K562 (cell line): Measurements from ENCODE around the gene GABARAP. TPM values are rescaled to one million over a fixed set of nuclear protein-coding genes. Genes with fewer than 3 reads are reported as not detected.

Source experiments
- ATAC-seq: fragments of 200-7000 bp; cut with Tn5 transposase; 3 replicates; pipeline ENCODE4 v1.9.1; 2020; ENCODE audit warnings: moderate library complexity
- BruUV-seq: library from RNA; stranded (reverse); fragments of 400-500 nt; replicated peaks from 2 replicates; lab custom pipeline; 2021; lab: Mats Ljungman, UMichigan
- CTCF ChIA-PET: fragments of 300-600 bp; formaldehyde crosslinking; extraction: SDS; loops from one replicate; lab custom pipeline; 2021; ENCODE audit warnings: low intra/inter-chr PET ratio; lab: Yijun Ruan, JAX
- POLR2A ChIA-PET: fragments of 300-600, 350-650 bp; sonication (Branson Sonifier 250); formaldehyde crosslinking; extraction: SDS; loops from one replicate; lab custom pipeline; 2021; ENCODE audit warnings: antibody characterized with exemption, inconsistent platforms; lab: Yijun Ruan, JAX
- DNase-seq, 4 experiments: peaks; one replicate each; pipeline versions ENCODE4 v3.0.0 to v3.0.0-alpha.2; 2011 to 2018; ENCODE audit warnings: low spot score in 3 of 4, mixed read lengths in 3 of 4; ENCODE audit errors: extremely low read depth in 1 of 4
- FAIRE-seq: peaks from 2 replicates; lab custom pipeline; 2011; peaks lifted over from hg19 to GRCh38; lab: Jason Lieb, UNC
- H2AFZ ChIP-seq: 2 replicates; pipeline ENCODE4 v1.6.0; 2011; ENCODE audit warnings: low read depth, low read length, control low read depth, inconsistent platforms
- H3K27ac ChIP-seq: fragments of 200-600 bp; 3 replicates; pipeline ENCODE4 v1.8.0; 2011; ENCODE audit warnings: low read depth, mild to moderate bottlenecking, control low read depth, inconsistent platforms, low read length, moderate library complexity, mixed read lengths; ENCODE audit errors: extremely low read depth
- H3K27me3 ChIP-seq, 2 experiments: fragments of 300-600 bp in 1 of 2; 2 replicates in 1 of 2; 3 replicates in 1 of 2; pipeline versions ENCODE4 v1.6.0 to v1.8.0; 2011; ENCODE audit warnings: inconsistent platforms in 2 of 2, low read length in 2 of 2, mild to moderate bottlenecking in 1 of 2, mixed read lengths in 1 of 2, moderate library complexity in 1 of 2; ENCODE audit not compliant: control insufficient read depth in 2 of 2, insufficient read depth in 2 of 2
- H3K36me3 ChIP-seq: fragments of 300-600 bp; 3 replicates; pipeline ENCODE4 v1.8.0; 2011; ENCODE audit warnings: mild to moderate bottlenecking, low read length, inconsistent platforms; ENCODE audit not compliant: control insufficient read depth, insufficient read depth
- H3K4me1 ChIP-seq, 2 experiments: fragments of 200-600 bp in 1 of 2; replicated peaks in 1 of 2; 2 replicates in 1 of 2; 3 replicates in 1 of 2; pipeline versions ENCODE4 v1.5.1 to v1.8.0; 2011; ENCODE audit warnings: inconsistent platforms in 2 of 2, low read length in 2 of 2, mild to moderate bottlenecking in 1 of 2, mixed read lengths in 1 of 2, moderate library complexity in 1 of 2; ENCODE audit not compliant: control insufficient read depth in 2 of 2, insufficient read depth in 2 of 2
- H3K4me2 ChIP-seq: 2 replicates; pipeline ENCODE4 v1.6.1; 2011; ENCODE audit warnings: low read length, control low read depth, inconsistent platforms, mixed read lengths; ENCODE audit not compliant: insufficient read depth
- H3K4me3 ChIP-seq: fragments of 200-600 bp; sonication (generic), shearing (Covaris generic); 2 replicates; pipeline ENCODE4 v1.5.1; 2016; ENCODE audit warnings: control low read depth, inconsistent platforms
- H3K79me2 ChIP-seq: fragments of 200-600 bp; 3 replicates; pipeline ENCODE4 v1.8.0; 2011; ENCODE audit warnings: low read length, inconsistent platforms; ENCODE audit not compliant: control insufficient read depth, insufficient read depth
- H3K9ac ChIP-seq, 2 experiments: 2 replicates each; pipeline versions ENCODE4 v1.6.0 to v1.6.1; 2011; ENCODE audit warnings: low read depth in 2 of 2, low read length in 2 of 2, control low read depth in 1 of 2, inconsistent platforms in 1 of 2, mild to moderate bottlenecking in 1 of 2, mixed read lengths in 1 of 2; ENCODE audit not compliant: insufficient read depth in 1 of 2
- H3K9me1 ChIP-seq: one replicate; pipeline ENCODE4 v1.6.0; 2011; ENCODE audit warnings: inconsistent platforms, mild to moderate bottlenecking, low read length, moderate library complexity; ENCODE audit not compliant: control insufficient read depth, insufficient read depth
- H3K9me3 ChIP-seq: replicated peaks from 2 replicates; pipeline ENCODE4 v1.5.1; 2011; ENCODE audit warnings: low read depth, low read length, inconsistent platforms; ENCODE audit not compliant: control insufficient read depth, insufficient read depth
- H4K20me1 ChIP-seq: replicated peaks from 2 replicates; pipeline ENCODE4 v1.6.1; 2011; ENCODE audit warnings: low read length, inconsistent platforms, mixed read lengths; ENCODE audit not compliant: control insufficient read depth, insufficient read depth
- BRD9 ChIP-seq: fragments of 450-650 bp; IDR thresholded peaks from 2 replicates; pipeline ENCODE4 v1.6.1; 2018; ENCODE audit warnings: low read depth; ENCODE audit not compliant: partially characterized antibody
- BRF1 ChIP-seq: IDR thresholded peaks from 3 replicates; pipeline ENCODE4 v1.6.1; 2011; ENCODE audit warnings: borderline replicate concordance, mild to moderate bottlenecking; ENCODE audit not compliant: insufficient read length; ENCODE audit errors: extremely low read depth
- CXXC5 ChIP-seq: fragments of 250-450 bp; sonication (Bioruptor Pico); IDR thresholded peaks from 2 replicates; pipeline ENCODE4 v1.8.0; 2022; ENCODE audit warnings: inconsistent platforms, mild to moderate bottlenecking, moderate library complexity
- DACH1 ChIP-seq: fragments of 450-650 bp; IDR thresholded peaks from 2 replicates; pipeline ENCODE4 v1.6.1; 2018; ENCODE audit not compliant: partially characterized antibody
- NCOA6 ChIP-seq: fragments of 450-650 bp; IDR thresholded peaks from 2 replicates; pipeline ENCODE4 v1.6.1; 2017; ENCODE audit warnings: mild to moderate bottlenecking
- NFRKB ChIP-seq: fragments of 450-650 bp; IDR thresholded peaks from 2 replicates; pipeline ENCODE4 v1.6.1; 2016; ENCODE audit warnings: low read depth
- NR2C1 ChIP-seq, 2 experiments: fragments of 450-650 bp; IDR thresholded peaks; 2 replicates each; pipeline ENCODE4 v1.6.1; 2017; ENCODE audit warnings: mild to moderate bottlenecking in 2 of 2, antibody characterized with exemption in 1 of 2, inconsistent platforms in 1 of 2, missing compliant biosample characterization in 1 of 2, missing genetic modification characterization in 1 of 2
- NR4A1 ChIP-seq, 2 experiments: fragments of 250-450 bp in 1 of 2; fragments of 450-650 bp in 1 of 2; sonication (Bioruptor Pico) in 1 of 2; IDR thresholded peaks; 2 replicates each; pipeline versions ENCODE4 v1.4.0 to v1.6.1; 2016 to 2020; ENCODE audit warnings: mild to moderate bottlenecking in 2 of 2, missing compliant biosample characterization in 1 of 2, missing genetic modification characterization in 1 of 2, moderate library complexity in 1 of 2
- PYGO2 ChIP-seq: fragments of 450-650 bp; IDR thresholded peaks from 2 replicates; pipeline ENCODE4 v1.6.1; 2016; ENCODE audit warnings: mild to moderate bottlenecking, missing genetic modification characterization, moderate library complexity, missing compliant biosample characterization
- RBM25 ChIP-seq: fragments of 200-400 bp; formaldehyde crosslinking; IDR thresholded peaks from 2 replicates; pipeline ENCODE4 v1.6.1; 2018; ENCODE audit warnings: low read length, low read depth, moderate library complexity; ENCODE audit not compliant: severe bottlenecking
- TAL1 ChIP-seq: fragments of 450-650 bp; IDR thresholded peaks from 2 replicates; pipeline ENCODE4 v1.6.1; 2016; ENCODE audit warnings: mild to moderate bottlenecking
- ZNF175 ChIP-seq: fragments of 200-800 bp; sonication (Bioruptor generic); IDR thresholded peaks from 2 replicates; pipeline ENCODE4 v1.6.1; 2016; ENCODE audit warnings: low read depth, mild to moderate bottlenecking, missing genetic modification characterization, missing compliant biosample characterization
- ZNF586 ChIP-seq: fragments of 450-650 bp; formaldehyde crosslinking; conservative IDR thresholded peaks from 2 replicates; pipeline ENCODE4 v1.4.0; 2020; ENCODE audit warnings: mild to moderate bottlenecking, moderate library complexity
- ZNF717 ChIP-seq: fragments of 250-450 bp; sonication (Bioruptor Pico); IDR thresholded peaks from 2 replicates; pipeline ENCODE4 v1.5.0; 2021
- WGBS: fragments of 100-300 bp; shearing (Covaris generic); methylation state at CpG from one replicate; pipeline ENCODE4 v1.1.6; 2016; ENCODE audit warnings: low coverage, mixed read lengths; ENCODE audit not compliant: insufficient coverage; ENCODE audit errors: missing lambda C conversion rate; 5-methylcytosine and 5-hydroxymethylcytosine counted together
- in situ Hi-C: fragments of 300-500 bp; cut with MboI; formaldehyde crosslinking; loops from 4 replicates; pipeline ENCODE4 v1.15.0; 2018; ENCODE audit warnings: inconsistent platforms, mixed read lengths
- intact Hi-C: fragments of 100-400 bp; cut with micrococcal nuclease; formaldehyde crosslinking; loops from 2 replicates; pipeline ENCODE4 v1.14.2; 2022
- polyA plus RNA-seq, 8 experiments: library from polyadenylated mRNA; depleted of rRNA in 4 of 8; stranded (reverse) in 5 of 8; unstranded in 3 of 8; fragments of >200 nt; fragmentation: Nextera tagmentation in 2 of 8; fragmentation: Illumina TruSeq in 1 of 8; extraction: Ambion mirVana in 2 of 8; extraction: Trizol in 1 of 8; gene quantifications; 2 replicates each; pipeline versions ENCODE4 v1.2.1 to v1.2.3, GENCODE V29; 2011 to 2014; ENCODE audit warnings: inconsistent platforms in 1 of 8, missing spikeins in 1 of 8
- total RNA-seq, 7 experiments: library from RNA; depleted of rRNA in 6 of 7; stranded (reverse); fragments of >200 nt in 6 of 7; fragmentation: Illumina TruSeq in 2 of 7; extraction: Trizol in 2 of 7; gene quantifications; 2 replicates each; pipeline versions ENCODE4 v1.2.1 to v1.2.3, GENCODE V29; 2011 to 2021; ENCODE audit warnings: low replicate concordance in 1 of 7

The GABARAP gene
- total and polyA plus RNA-seq, 9 of the 15 experiments (the other 6 are each of a cell fraction or from before 2014, with no cell fraction given) = 47.5 to 373 (median 152) TPM

DNA sequence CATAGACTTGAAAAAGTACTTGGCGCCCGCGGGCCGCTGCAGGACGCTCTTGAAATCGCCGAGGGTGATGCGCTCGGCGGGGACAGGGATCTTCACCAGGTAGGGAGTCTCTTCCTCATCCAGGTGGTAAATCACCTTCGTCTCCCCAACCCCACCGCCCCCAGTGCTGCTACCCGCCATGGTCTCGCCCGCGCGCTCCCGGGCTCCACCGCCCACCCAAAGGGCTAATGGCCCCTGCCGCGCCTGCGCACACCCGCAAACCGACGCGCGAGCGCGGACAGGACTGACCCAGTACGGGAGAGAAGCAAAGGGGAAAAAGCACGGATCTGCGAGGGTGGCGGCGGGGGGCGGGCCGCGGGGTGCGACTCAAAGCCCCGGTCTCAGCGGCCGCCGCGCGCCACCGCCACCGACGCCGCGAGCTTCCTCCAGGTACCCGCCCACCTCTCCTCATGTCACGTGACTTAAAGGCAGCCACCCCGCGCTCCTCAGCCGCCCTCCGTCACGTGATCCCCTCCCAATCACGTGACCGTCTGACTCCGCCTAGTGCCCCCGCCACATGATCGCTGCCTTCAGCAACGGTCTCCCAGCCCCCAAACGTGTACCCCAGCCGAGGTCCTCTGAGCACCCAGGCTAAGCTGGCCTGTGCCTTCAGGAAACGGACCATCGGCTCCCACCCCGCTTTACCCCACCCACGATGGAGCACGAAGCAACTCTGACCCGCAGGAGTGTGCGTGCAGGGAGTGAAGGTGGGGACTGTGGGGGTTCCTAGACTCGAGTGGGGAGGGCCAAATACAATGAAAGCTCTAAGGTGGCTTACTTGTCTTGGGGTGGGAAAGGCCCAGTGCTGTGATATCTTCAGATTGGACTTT is 7.9 kb downstream of the GABARAP start, which contains the start of gene DVL2 (continued):
- TF ChIP-seq TAL1 = no peak
- no peak for TF ChIP-seq BRF1
- TF ChIP-seq BRD9 = no peak
- TF ChIP-seq DACH1 = no peak
- TF ChIP-seq NR2C1 (IDR thresholded peaks at IDR 0.05) = peak; percentile 75
- TF ChIP-seq NR2C1 (tag; IDR thresholded peaks at IDR 0.05) = peak; percentile 56
- TF ChIP-seq NCOA6 = no peak
- TF ChIP-seq NR4A1 (CRISPR knock-in tag; IDR thresholded peaks at IDR 0.05) = no peak
- TF ChIP-seq NR4A1 (tag; IDR thresholded peaks at IDR 0.05) = 0 out of 2 replicates have a peak, but pooled peaks have one; percentile 21
- TF ChIP-seq ZNF717 = 0 out of 2 replicates have a peak, but pooled peaks have one; percentile 30
- no peak for TF ChIP-seq NFRKB
- TF ChIP-seq PYGO2 (tag) = no peak

DNA sequence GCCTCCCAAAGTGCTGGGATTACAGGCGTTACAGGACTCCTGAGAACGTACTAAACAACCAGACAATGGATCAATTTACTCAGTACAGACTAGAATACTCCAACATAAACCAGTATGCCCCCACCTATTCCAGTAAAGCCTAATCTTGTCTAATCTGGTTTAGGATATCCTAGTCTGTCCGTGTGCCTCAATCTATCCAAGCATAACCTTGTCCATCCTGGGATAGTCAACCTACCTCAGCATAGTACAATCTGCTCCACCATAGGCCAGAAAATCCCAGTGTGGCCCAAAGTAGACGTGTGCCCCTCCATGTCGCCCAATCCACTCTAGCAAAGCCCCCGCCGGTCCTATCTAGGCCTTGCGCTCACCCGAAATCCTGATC is 8.6 kb downstream of the GABARAP start:
- FAIRE-seq (peak; percentile 19), ATAC-seq (no peak; the same call in 2 of the 3 replicates), DNase-seq (no peak)
- Histone ChIP-seq H3K4me1 (peaks cover 28 to 35% of the 10 kb centered on the region in 2 experiments; a peak in 4 of 5 replicates), H3K36me3 (peaks cover 60% of the 10 kb centered on the region; the same call in 2 of the 3 replicates), H3K9me1 (peaks cover 4% of the 10 kb centered on the region), H3K9ac (peak overlapping the region; percentile 95 to 97), H3K79me2 (peaks cover 81% of the 10 kb centered on the region), H3K9me3 (no peaks in the 10 kb centered on the region), H3K4me3 (peak overlapping the region; percentile 73), H2AFZ (0 out of 2 replicates have a peak overlapping the region, but pooled peaks have one; percentile 70), H3K27me3 (no peaks in the 10 kb centered on the region), H3K4me2 (peak overlapping the region; percentile 91), H3K27ac (peak overlapping the region; percentile 89), H4K20me1 (peaks cover 12% of the 10 kb centered on the region)
- intact Hi-C loops (no loop called here), in situ Hi-C loops (no loop called here)
- POLR2A ChIA-PET = interaction anchor here (0.6 to 6.6 kb wide), 4 partner anchors 9 to 648 kb away, joined by 3 to 73 read pairs (median 6); partner anchors contain the start of genes ACADVL, DLG4 and GABARAP
- no TSS peak for BruUV-seq
- 0% methylated on average over 9 of the region's 9 CpGs for WGBS
- CTCF ChIA-PET = no interaction called here
- no peak for TF ChIP-seq RBM25
- TF ChIP-seq ZNF175 (CRISPR knock-in tag) = no peak
- TF ChIP-seq ZNF586 (CRISPR knock-in tag) = no peak
- TF ChIP-seq CXXC5 (CRISPR knock-in tag) = no peak
